GM19043 (cell line): ENCODE results near the gene ZG16.
A peak's percentile ranks its signal among the peaks of the same experiment; 100 is the strongest.

Experiments
- ATAC-seq: cut with Tn5 transposase; IDR thresholded peaks from one replicate; pipeline ENCODE4 v1.9.1; 2021; ENCODE audit warnings: low read depth; ENCODE audit not compliant: unreplicated experiment

ZG16 gene

DNA sequence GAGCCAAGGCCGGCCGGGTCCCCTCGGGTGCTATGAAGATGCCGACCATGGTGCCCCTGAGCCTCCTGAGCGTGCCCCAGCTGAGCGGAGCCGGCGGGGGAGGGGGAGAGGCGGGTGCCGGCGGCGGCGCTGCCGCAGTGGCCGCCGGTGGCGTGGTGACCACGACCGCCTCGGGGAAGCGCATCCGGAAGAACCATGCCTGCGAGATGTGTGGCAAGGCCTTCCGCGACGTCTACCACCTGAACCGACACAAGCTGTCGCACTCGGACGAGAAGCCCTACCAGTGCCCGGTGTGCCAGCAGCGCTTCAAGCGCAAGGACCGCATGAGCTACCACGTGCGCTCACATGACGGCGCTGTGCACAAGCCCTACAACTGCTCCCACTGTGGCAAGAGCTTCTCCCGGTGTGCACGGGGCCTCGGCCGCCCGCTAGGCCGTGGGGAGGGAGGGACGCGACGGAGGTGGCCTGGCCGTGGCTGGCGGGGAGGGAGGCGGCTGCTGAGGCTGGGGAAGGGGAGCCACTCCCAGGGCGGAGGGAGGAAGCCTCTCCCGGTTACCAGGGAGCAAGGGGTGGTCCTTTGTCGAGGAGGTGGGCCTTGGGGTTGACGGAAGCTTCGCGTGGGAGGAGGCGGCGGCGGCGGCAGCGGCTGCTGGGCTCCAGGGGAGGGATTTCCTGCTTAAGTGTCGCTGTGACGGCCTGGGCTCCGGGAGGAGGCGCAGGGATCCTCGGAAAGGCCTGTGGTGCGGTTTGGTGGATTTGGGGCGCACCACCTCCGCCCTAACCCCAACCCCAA lies 29.6 kb downstream of the ZG16 start:
- no peak for ATAC-seq

DNA sequence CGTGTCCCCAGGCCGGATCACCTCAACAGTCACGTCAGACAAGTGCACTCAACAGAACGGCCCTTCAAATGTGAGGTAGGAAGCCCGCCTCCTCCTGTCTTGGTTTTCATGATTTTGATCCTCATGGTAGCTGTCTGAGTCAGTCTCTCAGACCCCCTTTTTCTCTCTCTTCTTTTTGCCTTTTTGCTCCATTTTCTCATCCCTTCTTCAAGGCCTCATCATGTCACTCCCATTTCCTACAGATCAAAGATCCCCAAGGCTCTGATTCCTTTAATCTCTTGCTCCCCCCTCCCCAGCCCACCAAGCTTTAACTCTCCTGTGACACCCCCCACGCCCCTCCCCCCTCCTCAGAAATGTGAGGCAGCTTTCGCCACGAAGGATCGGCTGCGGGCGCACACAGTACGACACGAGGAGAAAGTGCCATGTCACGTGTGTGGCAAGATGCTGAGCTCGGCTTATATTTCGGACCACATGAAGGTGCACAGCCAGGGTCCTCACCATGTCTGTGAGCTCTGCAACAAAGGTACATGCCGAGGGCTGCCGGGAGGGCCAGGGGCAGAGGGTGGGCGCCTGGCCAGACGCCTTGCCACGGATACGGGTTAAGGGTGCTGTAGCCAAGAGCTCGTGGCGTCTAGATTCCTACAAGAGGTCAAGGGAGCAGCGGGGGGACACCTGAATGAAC lies 30.3 kb downstream of the ZG16 start:
- ATAC-seq = no peak

DNA sequence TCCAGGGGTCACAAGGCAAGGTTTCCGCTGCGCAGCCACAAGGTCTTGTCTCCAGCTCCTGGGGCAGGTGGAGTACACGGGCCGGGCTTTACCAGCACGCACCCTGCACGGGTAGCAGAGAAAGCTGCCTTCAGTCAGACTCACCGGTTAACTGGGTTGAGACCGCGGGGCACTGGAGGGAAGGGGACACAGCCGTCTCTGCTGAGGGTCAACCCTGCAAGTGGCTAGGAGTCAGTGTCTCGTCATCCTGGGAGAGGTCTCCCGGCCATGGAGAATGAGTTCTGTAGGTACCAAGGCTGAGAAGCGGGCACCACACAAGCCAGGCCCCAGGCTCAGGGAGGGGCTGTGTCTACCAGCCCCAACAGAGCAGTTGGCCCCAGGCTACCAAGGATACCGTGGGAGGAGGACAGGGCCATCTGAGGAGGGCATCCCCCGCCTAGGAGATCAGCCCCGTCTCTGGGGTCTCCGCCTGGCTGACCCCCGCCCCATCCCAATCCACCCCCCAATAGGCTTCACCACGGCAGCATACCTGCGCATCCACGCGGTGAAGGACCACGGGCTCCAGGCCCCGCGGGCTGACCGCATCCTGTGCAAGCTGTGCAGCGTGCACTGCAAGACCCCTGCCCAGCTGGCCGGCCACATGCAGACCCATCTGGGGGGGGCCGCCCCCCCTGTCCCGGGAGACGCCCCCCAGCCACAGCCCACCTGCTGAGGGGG lies 31.1 kb downstream of the ZG16 start:
- no peak for ATAC-seq

DNA sequence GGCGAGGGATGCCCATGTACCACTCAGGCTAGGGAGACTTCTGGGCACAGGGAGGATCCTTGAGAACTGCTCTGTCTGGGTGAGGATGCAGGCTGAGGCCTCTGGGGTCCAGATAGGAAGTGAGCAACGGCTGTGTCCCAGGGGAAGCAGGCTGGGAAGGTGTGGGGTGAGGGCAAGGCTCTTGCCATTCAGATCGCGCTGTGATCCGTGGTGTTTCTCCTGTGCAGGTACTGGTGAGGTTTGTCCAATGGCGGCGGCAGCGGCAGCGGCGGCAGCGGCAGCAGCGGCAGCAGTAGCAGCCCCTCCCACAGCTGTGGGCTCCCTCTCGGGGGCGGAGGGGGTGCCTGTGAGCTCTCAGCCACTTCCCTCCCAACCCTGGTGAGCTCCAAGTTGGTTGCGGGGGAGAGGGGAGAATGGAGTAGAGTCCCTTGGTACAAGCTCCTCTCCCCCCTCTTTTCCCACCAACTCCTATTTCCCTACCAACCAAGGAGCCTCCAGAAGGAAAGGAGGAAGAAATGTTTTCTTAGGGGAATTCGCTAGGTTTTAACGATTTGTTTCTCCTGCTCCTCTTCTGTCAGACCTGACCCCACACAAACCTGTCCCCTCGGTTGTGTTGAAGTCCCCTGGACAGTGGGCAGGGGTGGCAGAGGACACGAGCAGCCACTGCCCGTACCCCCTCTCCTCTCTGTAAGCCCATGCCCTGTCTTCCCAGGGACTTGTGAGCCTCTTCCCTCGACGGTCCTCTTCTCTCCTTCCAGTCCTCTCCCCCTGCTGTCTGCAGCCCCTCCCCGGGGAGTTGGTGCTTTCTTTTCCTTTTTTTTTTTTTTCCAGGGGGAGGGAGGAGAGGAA lies 32.0 kb downstream of the ZG16 start:
- no peak for ATAC-seq

DNA sequence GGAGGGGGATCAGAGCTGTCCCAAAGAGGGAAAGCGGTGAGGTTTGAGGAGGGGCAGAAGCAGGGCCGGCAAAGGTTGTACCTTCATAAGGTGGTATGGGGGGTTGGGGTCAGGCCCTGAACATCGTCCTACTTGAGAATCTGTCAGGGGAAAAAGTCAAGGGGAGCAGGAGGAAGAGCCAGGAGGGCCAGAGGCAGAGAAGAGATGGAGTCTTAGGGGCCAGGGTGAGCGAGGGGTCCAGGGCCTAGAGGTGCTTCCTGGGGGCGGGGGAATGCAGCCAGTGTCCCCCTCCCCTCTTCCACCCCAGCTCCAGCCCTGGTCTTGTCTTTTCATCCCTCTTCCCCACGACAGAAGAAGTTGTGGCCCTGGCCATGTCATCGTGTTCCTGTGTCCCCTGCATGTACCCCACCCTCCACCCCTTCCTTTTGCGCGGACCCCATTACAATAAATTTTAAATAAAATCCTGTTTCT lies 32.7 kb downstream of the ZG16 start:
- no peak for ATAC-seq

DNA sequence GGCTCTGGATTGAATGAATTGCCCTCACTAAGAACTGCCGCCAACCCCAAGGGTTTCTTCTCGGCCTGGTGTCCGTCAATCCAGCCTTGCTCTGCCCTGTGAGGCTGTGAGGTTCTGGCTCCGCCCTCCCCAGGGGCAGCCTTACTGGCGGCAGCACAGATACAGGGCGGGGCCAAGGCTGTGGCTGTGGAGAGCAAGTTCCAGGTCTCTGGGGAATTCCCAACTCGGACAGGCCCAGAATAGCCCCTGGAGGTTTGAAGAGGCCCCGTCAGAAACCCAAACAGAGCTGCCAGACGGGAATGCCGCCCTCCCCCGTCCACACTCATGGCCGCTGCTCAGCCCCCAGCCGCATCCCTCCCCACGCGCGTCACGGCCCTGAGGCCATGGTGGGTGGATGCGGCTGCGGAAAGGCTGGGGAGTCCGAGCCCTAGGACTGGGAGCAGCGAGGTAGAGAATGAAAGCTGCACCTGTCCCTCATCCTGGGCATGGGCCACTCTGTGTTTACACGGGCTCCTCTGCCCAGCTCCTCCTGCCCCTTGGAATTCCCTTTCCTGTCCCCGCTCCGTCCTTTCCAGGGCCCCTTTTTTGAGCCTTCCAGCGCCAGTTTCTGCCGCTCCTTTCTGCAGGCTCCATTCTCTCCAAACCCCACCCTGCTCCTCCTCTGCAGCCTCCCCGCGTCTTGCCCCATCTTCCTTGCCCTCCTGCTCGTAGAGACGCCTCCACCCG lies 33.3 kb downstream of the ZG16 start:
- ATAC-seq = no peak

DNA sequence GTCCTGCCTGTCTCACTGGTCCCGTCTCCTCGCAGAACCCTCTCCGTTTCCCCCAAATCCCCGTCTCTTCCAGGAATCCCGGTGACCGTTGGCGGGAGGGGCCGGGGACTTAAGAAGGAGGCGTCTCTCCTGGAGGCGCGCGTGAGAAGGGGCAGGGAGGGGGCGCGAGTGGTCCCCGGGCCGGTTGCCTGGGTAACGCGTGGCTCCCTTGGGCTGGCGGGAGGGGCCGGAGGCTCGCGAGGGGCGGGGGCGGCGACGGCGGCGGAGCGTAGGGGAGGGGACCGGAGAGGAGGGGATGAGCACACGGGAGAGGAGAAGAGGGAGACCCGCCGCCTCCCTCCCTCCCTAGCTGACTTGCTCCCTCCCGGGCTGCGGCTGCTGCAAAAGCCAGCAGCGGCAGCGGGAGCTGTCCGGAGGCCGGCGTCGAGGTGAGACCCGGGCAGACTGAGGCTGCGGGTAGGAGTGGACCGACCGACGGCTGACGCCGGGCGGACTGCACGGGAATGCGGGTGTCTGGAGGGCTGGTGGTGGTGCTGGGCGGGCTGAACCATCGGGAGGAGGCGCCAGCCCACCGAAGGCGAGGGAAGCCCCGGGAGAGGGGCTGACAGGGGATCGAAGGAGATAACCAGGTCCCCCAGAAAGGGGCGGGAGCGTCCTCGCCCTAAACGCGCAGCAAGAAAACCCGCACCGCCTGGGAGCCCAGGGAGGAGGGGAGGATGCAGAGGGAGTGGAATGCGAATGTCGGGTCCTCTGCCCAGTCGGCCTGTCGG lies 34.0 kb downstream of the ZG16 start, which contains the start of gene PRRT2:
PRRT2 (plus strand) TSS at position 298 of the 770 bp plus-strand sequence. CDS start 862 bp downstream, outside the sequence.
- ATAC-seq = no peak

DNA sequence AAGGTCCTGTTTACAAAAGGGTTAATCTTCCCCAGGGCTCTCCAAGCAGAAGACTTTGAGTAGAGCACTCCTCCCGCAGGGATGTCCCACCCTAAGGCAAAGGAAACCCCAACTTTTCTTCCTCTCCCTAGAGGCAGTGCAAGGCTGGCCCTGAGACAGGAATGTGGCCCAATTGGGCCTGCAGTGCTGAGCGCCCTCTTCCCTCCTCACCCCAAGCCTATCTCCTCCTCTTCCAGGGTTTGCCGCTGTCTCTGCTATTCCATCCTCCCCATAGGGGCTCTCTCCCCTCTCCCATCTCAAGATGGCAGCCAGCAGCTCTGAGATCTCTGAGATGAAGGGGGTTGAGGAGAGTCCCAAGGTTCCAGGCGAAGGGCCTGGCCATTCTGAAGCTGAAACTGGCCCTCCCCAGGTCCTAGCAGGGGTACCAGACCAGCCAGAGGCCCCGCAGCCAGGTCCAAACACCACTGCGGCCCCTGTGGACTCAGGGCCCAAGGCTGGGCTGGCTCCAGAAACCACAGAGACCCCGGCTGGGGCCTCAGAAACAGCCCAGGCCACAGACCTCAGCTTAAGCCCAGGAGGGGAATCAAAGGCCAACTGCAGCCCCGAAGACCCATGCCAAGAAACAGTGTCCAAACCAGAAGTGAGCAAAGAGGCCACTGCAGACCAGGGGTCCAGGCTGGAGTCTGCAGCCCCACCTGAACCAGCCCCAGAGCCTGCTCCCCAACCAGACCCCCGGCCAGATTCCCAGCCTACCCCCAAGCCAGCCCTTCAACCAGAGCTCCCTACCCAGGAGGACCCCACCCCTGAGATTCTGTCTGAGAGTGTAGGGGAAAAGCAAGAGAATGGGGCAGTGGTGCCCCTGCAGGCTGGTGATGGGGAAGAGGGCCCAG lies 34.9 kb downstream of the ZG16 start:
- ATAC-seq = no peak

DNA sequence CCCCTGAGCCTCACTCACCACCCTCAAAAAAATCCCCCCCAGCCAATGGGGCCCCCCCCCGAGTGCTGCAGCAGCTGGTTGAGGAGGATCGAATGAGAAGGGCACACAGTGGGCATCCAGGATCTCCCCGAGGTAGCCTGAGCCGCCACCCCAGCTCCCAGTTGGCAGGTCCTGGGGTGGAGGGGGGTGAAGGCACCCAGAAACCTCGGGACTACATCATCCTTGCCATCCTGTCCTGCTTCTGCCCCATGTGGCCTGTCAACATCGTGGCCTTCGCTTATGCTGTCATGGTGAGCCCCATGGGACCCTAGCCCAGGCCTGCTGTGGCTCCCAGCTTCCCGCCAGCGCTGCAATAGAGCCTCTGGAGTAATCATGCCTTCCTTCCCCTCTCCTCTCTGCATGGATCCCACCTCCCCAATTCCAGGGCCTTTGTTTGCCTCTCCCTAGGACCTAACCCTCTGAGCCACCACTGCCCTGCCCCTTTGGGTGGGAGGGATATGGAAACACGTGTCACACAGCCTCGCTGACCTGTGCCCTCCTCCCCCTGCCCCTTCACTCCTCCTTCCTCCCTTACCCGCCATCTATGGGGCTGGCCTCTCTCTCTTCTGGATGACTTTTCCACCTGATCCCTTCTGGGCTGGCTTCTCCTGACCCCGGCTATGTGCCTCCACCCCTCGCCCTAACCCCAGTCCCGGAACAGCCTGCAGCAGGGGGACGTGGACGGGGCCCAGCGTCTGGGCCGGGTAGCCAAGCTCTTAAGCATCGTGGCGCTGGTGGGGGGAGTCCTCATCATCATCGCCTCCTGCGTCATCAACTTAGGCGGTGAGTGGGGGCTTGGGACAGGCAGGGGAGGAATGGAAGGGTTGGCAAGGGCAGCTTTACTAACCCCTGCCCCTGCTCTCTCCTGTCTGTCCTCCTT lies 35.8 kb downstream of the ZG16 start:
- no peak for ATAC-seq

DNA sequence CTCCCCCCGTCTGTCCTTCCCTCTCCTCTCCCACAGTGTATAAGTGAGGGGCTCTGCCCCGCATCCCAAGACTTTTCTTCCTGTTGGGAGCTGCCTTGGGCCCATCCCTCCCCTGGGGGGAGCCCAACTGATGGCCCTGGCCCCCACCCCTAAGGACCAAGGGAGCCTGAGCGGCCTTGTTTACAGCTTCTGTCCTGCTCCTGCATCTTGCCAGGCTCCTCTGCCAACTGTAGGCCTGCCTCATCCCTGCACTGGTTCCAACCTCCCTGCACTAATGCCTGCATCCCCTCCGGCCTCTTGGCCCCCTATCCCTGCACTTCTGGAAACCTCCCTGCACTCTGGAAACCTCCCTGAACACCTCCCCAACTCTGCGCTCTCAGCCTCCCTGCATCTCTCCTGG lies 36.5 kb downstream of the ZG16 start:
- ATAC-seq = no peak

DNA sequence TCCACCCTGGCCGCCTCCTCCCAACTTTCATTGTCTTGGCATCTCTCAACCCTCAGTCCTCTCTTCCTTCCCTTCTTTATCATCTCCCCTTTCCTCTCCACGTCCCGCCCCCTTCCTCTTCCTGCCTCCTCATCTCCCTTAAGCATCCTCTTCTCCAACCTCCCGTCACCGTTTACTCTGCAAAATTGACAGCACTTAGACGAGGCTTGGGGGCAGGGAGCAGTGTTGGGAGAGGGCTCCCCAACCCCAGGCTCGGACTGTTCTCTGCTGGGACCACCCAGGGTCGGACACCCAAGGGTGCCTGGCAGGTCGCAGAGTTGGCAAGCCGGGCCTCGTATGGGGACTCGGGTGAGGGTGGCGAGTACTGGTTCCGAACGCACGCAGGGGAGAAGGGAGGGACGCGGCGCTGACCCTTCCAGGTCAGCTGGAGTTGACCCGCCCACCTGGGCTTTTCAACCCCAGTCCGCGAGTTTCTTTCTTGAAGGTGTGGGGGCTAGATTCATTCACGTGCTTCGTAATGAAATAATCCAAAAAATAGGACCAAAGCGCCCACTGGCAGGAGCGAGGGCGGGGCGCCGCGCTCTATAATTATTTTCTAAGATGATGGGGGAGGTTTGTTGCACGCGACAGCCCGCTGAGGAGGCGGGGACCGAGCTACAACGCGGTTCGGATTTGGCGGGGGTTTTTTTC lies 37.1 kb downstream of the ZG16 start:
- ATAC-seq = no peak

DNA sequence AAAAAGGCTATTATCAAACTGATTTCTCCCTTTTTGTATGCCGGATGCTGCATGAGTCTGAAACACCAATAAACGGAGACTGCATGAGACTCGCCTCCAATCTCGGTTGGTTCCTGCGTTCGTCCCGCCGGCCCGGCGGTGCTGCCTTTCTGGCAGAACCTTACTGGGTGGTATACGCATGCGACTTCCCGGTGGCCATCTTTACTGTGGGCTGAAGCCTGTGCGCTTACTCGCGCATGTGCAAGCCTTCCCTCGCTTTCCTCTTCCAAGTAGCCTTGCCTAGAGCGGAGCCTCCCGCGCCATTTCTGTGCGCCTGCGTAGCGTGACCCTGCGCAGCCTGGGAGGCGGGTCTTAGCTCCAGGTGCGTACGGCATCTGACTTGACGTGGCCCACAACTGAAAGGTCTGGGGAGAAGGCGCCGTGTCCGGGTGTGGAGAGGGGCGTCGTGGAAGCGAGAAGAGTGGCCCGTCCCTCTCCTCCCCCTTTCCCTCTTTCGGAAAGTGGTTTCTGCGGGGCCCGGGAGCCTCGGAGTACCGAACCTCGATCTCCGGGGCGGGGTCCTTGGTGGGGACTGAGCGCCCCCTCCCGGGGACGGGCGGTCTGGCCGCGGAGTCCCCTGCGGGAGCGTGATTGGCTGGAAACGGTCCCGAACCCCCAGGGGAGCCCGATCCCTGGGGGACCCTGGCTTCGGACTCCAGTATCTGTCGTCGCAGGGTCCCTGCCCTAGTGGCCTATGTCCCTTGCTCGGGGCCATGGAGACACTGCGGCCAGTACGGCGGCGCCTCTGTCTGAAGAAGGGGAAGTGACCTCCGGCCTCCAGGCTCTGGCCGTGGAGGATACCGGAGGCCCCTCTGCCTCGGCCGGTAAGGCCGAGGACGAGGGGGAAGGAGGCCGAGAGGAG lies 38.0 kb downstream of the ZG16 start, which contains the start of gene PAGR1:
PAGR1 (plus strand) TSS at position 360 of the 901 bp plus-strand sequence; CDS start at position 734, 374 bp downstream.
- ATAC-seq = peak; percentile 44

DNA sequence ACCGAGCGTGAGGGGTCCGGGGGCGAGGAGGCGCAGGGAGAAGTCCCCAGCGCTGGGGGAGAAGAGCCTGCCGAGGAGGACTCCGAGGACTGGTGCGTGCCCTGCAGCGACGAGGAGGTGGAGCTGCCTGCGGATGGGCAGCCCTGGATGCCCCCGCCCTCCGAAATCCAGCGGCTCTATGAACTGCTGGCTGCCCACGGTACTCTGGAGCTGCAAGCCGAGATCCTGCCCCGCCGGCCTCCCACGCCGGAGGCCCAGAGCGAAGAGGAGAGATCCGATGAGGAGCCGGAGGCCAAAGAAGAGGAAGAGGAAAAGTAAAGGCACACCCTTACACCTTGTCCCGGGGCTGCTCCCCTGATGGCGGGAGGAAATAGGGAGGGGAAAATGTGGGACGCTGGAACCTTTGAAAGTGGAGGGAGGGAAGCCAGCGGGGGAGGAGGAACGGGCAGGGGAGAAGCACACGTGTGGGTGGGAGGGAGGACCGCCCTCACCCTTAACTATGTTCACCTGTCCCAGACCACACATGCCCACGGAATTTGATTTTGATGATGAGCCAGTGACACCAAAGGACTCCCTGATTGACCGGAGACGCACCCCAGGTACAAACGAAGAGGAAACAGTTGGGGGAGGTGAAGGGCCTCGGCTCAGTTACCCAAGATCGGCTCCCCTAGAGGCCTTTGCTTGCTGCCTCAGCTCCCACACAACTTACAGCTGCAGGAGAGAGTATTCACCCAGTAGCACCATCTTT lies 38.8 kb downstream of the ZG16 start:
- peak; percentile 3 for ATAC-seq

DNA sequence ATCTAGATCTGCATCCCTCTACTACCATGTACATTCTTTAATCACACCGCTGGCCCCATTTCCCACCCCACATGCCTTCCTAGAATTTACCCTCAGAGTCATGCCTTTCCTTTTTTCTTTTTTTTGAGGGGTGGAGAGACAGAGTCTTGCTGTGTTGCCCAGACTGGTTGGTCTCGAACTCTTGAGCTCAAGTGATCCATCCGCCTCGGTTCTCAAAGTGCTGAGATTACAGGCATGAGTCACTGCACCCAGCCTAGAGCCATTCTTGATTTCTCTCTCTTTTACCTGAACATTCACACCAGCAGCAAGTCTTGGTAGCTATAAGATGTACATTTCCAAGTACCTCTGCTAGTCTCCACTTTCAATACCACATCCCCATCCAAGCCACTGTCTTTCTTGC lies 40.0 kb downstream of the ZG16 start:
- no peak for ATAC-seq

DNA sequence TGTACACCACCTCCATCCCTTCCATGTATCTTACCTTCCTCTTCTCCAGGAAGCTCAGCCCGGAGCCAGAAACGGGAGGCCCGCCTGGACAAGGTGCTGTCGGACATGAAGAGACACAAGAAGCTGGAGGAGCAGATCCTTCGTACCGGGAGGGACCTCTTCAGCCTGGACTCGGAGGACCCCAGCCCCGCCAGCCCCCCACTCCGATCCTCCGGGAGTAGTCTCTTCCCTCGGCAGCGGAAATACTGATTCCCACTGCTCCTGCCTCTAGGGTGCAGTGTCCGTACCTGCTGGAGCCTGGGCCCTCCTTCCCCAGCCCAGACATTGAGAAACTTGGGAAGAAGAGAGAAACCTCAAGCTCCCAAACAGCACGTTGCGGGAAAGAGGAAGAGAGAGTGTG lies 41.5 kb downstream of the ZG16 start:
- no peak for ATAC-seq
